NCI-H748 (cell line): ENCODE results near the gene BUB3.
A peak's percentile ranks its signal among the peaks of the same experiment; 100 is the strongest.

Source experiments
- DNase-seq: peaks from one replicate; lab custom pipeline; 2025; ENCODE audit not compliant: unreplicated experiment; lab: John Stamatoyannopoulos, UW

Gene BUB3

DNA sequence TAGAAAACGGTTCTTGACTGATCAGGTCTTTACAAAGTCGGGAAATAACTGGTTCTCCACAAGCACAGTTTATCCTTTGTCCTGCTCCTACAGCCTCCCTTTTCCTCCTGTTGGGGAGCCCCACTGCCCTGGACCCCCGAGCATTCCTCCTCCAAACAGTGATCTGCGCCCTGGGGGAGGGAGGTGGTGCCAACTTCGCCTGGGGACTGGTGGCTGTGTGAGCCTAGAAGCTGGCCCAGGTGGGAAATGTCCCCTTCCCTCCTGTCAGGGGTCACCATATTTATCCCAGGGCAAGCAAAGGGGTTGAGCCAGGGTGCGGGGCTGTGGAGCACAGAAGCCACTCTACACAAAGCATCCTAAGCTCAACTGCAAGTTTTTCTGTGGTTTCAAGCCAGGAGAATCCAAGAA, 13.2 kb upstream of the BUB3 start:
- DNase-seq: no peak

DNA sequence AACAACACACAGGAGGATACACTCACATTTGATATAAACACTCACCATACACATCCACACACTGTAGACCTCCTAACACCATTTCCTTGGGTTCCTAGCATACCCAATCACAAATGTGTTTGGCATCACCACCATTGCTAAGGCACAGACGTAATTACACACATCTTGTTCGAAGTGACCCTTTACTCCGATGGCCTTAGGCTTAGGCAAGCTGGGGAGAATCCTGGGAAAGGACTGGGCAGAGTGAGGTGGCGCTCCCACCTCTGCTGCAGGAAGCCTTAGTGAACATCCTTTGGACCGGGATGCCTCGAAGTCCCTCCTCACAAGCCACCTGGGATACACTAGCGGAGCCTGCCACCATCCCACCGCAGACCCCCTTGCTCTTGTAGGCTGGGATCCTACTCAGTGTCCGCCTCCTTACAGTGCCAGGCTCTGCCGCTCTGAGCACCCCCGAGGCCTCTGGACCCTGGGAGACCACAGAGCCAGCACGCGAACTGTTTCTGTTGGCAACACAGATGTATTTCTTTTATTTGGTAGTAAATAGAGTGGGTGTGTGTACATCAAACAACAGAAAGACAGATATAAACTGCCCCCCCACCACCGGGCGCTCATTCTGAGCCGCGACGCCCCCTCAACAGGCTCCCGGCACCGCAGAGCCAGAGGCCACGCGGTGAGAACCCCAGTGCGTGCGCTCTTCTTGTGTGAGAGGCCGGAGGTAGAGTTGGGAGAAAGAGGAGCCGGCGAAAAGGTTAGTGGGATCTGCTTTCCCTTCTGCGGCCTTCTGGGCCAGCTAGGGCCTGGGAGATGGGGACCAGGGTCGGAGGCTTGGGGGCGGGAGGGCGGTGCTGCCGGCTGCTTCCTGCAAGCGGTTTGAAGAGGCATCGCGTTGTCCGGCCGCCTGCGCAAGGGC, 12.2 kb upstream of the BUB3 start:
- no peak for DNase-seq

DNA sequence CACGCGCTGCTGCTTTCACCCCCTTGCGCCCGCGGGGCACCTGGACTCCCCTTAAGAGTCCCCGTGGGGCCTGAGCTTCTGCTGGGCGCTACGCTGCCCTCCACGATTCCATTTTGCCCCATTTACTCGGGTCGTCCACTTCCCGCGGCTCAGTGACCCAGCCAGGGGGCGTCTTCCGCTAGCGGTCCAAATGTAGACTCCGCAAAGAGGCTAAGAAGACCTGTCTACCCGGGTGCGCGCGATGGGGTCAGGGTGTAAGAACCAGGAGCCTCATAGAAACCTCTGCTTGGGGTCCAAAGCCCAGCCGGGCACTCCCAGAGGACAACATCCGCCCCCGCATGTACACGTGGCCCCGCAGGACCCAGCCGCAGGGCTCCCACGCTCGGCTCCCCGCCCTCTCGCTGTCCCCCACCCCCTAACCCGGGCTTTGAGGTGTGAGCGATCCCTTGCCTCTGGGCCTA, 11.5 kb upstream of the BUB3 start:
- no peak for DNase-seq

DNA sequence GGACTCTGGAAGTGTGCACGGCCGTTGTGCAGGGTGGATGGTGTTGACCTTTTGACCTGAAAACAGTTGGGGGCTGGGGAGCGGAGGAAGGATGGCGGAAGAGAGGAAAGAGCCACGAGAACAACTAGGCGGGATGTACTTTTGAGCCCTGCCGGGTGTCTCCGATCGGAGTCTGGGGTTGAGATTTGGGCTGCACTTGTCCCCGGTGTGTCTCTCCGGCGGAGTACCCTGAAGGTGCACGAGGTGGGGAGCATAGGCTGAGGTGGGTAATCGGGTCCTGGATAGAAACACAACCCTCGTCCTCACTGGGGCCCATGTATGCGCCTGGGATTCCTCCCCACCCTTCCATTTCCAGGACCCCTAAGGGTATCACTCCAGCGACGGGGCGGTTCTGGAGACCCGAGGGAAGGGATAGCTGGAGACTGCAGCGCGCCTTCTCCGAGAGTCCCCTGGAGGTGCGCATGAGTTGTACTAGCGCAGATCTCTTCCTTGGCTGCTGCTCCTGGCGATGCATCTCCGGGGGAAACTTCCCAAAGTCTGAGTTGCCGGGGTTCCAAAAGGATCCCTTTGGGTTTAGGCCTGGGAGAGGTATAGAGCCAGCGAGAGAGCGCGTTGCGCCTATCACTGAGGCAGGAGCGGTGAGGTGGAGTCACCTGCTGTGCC, 10.9 kb upstream of the BUB3 start:
- no peak for DNase-seq

DNA sequence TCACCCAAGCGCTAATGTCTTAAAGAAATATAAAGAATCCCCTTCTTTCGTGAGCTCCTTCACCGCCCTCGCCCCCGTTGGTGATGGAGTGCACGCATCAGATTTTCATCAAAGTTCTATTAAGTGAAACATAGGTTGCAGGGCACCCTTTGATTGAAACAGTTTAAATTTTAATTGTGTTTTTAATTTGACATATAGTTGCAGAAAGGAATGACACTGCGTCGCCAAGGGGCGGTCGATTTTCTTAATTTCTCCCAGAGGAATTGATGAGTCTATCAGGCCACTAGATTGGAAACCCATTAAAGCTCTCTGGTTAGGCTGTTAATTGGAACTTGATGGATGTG, 10.4 kb upstream of the BUB3 start:
- DNase-seq: no peak

DNA sequence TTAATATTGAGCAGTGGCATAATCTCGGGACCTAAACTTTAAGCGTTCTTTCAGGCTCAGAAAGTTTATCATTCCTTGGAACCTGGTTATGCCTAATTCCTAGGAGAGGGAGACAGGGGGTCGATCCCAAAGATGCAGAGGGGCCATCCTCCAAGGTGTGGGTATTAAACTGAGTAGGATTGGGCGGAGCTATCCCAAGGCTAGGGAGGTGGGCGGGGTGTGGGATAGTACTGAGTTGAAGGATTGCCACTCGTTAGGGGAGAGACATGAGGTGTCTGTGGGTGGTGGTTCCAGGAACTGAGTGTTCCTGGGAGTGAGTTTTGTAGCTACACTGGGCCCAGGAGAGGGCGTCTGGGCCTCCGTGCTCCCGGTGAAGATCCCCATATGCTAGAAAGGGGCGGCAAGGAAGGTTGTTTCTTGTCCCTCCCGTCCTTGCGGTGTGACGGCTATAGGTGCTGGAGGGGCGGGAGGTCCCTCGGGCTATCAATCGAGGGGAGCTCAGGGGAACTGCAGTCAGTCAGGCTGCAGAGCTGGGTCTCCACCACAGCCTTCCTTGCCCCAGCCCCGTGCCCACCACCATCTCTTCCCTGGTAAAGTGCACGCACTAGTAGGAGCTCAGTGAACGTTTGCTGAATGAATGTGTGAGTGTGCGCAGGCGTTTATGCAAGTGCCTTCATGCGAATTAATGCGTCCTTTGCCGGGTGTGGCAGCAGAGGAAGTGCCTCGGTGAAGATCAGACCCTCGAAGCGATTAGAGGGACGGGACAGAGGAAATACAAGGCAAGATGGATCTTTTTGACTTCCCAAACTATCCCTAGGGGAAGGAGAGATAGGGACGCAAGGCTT, 9.3 kb upstream of the BUB3 start:
- no peak for DNase-seq

DNA sequence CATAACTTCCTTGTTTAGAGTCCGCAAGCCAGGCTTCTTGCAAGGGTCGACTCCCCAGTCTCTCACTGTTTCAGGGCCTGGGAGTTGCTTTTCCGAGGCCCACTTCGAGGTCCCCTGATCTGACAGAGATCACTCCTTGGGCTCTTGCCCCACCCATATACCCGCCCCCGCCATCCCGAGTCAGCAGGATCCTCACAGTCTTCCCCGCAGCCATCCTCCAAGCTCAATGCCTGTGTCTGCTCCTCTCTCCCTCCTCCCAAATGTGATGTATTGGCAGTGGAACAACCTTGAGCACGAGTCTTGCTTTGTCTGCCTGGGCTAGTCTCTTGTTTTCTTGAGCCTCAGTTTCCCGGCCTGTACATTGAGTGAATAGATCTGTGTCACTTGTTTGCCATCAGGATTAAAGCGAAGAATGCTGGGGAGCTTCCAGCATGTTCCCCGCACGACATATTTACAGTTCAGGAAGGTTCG, 8.6 kb upstream of the BUB3 start:
- no peak for DNase-seq

DNA sequence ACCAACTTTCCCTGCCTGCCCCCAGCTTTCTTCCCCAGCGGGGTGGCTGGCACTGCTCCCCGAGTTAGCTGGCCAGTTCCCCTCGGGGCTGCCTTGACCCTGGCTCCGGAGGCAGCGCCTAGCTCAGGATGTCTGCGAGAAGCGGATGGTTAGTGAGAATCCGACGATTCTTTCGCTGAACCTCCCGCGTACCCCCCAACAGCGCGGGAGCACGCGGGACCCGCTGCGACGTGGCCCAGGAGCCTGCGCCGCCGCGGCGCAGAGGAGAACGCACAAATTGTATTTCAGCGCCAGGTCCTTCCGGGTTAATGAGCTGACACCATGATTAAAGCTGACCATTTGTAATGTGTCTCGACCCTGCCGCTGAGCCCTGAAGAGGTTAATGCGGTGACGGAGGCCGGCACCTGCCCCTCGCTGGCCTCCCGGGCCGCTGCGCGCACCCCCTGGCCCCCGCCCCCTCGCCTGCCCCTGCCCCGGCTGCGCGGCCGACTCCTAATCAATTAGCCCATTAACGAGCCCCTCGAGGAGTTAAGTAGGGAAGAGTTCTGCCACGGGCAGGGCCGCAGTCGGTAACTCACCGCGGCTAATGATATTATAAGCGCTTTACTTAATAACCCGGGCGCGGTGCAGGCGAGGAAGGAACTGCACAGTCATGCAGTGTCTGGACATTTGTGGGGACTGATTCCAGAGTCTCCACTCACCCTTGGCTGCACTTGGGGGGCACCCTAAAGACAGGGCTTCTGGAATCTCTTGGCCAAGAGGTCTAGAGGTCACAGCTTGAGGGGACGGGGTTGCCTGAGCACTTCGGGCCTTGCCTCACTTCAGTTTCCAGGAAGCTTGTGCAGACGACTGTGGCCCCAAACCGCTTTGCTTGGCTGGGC, 7.9 kb upstream of the BUB3 start:
- DNase-seq: peak; percentile 3

DNA sequence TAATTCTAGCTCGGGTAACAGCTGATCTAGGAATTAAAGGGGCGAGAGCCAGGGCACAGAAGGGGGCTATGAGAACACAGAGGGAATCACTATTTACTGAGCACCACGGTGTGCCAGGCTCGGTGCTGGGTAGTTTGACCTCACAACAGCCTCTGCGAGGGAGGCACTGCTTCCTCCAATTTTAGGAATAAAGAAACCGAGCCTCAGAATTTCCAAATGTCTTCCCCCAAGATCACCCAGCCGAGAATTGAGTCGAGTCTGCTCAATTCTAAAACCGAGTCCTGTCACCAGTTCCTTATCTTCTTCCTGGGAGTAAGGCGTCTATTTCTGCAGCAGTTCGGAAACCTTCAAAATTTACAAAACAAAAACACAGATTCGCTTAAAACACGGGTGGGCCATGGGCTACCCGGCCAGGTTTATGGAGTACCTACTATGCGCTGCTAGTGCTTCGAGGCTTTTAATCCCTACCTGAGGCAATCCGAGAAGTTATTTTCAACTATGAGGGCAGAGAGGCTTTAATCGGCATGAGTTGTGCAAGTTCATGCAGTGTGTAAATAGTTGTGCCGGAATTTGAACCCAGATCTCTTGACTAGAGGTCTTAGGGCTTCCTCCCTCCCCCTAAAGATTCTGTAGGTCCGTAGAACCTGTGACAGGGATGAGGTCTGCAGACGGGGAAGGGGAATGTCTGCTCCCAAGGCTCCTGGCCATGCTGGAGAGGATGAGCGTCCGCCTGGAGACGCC, 7.1 kb upstream of the BUB3 start:
- DNase-seq: no peak

DNA sequence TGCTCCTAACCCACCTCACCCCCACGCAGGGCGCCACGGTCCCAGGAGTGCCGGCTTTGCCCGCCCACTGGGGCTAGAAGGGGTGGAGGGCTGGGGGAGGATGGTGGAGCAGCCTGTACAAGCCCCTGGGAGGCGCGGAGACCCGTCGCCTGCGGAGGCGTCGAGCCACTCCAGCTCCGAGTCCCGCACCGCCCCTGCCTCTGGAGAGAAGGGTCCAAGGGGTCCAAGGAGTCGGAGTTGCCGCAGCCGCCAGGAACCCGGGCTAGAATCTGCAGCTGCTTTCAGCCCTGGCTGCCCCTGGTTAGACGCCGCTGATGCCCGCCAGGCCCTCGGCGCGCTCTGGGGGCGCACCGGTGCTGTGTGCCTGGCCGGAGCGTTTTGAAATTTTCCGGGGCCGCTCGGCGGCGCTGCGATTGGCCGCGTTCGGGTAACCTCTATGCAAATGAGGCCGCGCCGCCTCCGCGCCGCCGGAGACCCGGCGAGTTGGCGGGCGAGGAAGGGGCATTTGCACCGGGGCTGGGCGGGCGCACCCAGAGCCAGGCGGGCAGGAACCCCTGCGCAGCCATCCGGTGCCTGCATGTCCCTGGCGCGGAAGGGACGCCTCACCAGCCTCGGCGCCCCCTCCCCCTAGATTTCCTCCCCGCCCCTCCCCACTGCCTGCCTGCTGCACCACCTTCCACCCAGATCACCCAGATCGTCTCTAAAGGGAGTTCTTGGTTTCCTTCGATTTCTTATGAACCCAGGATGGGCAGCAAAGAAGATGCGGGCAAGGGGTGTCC, 6.4 kb upstream of the BUB3 start, which contains the start of gene HMX2:
HMX2 (plus strand) TSS at position 502 of the 779 bp plus-strand sequence; CDS start at position 745, 243 bp downstream.
- DNase-seq: peak; percentile 78

DNA sequence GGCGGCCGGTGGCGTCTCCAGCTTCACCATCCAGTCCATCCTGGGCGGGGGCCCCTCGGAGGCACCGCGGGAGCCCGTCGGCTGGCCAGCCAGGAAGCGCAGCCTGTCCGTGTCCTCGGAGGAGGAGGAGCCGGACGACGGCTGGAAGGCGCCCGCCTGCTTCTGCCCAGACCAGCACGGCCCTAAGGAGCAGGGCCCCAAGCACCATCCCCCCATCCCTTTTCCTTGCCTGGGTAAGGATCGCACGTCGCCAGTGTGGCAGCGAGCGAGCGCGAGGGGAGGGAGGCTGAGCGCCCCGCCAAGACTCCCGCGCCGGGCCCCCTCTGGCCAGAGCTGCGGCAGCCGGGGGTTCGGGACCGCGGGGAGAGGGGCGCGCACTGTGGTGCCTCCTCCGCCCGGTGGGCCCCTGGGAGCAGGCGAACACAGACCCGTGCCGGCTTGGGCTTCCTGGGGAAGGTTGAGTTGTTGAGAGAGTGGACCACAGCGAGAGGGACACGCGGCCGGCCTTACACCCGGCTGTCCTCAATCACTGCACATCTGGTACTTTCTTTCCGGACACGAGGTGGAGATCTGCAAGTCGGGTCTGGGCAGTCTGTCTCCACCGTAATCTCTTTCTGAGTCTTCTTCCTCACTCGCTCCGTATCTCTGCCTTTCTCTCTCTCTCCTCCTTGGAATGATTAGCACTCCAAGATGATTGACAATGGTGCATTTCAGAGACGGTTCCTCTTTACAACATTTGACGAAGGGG, 5.6 kb upstream of the BUB3 start:
- peak; percentile 51 for DNase-seq

DNA sequence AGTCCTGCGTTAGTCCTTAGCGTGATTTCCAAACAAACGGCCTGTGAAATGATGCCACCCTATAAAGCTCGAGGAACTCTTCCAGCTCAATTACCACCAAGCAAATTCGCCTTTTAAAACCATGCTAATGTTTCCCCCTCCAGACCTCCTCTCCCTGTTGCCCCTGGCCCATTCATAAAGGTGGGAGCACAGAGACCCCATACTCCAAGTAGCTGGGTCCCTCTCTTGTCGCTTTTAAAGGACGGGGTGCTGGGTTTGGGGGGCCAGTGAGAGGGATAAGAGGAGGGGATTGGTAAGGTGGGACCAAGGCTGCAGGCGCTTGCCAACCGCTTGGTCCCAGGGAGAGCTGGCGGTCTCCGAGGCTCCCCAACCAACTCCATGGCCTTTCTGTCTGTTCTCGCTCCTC, 5.0 kb upstream of the BUB3 start:
- DNase-seq: no peak

DNA sequence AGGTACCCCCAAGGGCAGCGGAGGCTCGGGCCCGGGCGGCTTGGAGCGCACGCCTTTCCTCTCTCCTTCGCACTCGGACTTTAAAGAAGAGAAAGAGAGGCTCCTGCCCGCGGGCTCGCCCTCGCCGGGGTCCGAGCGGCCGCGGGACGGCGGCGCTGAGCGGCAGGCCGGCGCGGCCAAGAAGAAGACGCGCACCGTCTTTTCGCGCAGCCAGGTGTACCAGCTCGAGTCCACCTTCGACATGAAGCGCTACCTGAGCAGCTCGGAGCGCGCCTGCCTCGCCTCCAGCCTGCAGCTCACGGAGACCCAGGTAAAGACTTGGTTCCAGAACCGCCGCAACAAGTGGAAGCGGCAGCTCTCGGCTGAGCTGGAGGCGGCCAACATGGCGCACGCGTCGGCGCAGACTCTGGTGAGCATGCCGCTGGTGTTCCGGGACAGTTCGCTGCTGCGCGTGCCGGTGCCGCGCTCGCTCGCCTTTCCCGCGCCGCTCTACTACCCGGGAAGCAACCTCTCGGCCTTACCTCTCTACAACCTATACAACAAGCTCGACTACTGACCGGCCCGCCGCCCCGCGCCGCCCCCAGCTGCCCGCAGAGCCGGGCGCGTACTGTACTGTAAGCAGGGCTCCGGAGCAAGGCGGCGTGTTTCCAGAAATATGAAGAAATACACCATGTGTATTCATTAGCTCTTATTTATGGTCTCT, 4.5 kb upstream of the BUB3 start:
- peak; percentile 67 for DNase-seq

DNA sequence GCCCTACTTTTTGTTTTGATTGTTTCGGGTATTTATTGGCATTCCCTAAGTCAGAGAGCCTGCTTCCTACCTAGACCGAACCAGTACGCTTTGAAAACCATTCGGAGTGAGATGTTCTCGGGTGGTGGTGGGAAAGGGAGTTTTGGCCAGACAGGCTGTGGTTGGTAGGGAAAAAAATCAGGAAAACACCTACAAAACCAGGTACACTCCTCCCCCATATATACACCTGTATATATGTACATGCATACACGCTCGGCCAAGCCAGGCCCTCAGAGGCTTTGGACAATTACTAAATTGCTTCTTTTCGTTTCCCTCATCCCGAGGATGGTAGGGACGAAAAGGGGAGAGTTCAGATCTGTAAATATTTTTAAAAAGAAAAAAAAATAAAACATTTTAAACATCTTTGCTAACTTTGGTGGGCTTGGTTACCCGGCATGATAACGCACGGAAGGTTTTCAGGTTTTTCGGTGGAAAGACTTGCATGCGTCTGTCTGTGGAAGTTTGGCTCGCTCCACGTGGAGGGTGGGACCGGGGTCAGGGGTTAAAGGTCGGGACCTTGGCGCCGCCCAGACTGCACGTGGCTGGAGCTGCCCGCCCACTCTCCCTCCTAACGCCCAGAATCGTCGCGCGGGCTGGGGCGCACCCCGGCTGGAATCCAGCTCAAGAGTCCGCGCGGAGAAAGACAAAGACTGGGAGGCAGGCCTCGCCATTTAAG, 3.8 kb upstream of the BUB3 start:
- peak; percentile 7 for DNase-seq

DNA sequence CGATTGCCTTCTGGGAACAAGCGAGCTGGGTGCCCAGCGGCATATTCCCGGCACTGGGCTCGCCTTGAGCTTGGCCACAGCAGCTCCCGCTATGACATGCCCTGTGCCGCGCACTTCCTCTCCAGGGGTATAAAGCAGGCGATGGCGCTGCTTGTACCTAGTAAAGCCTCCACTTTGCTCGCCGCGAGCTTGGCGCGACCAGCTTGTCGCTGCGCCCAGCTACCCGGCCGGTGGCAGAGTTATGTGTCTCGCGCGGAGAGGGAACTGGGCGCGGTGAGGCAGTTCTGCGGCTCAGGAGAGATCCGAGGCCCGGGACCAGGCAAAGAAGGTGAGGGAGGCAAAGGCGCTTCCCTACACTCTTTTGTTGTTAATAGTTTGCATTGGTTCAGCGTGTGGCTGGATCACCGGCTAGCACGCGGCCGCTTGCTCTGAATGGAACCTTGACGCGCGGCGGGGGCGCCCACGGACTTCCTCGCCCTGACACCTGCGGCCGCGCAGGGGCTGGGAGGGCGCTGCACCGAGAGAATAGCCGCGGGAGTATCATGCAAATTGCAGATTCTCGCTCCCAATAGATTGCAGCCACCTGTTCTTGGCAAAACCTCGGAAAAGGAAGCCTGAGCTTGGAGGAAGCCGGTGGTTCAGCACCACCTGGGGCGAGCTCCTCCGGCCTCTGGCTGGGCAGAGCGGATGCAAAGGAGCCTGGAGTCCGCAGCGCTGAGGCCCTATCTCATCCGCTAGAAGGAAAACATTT, 3.0 kb upstream of the BUB3 start:
- no peak for DNase-seq

DNA sequence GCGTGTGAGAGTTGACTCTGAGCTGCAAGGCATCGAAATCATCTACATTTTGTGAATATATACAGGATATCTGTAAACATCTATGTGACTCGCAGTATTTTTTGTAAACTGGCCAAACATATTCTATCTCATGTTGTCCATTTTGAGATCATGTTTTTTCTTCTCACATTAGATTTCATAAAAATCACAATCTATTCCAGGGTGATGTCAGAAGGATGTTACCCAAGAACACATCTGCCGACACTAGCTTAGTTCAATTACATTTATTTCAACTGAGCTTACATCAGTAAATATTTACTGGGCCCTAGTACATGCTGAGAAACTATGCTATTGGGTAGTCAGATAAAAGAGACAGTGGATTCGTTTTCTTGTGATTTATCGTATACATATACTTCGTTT, 2.5 kb upstream of the BUB3 start:
- no peak for DNase-seq
